PC-9 (cell line): ENCODE data around the gene OR13J1. TPM values are rescaled to one million over a fixed set of nuclear protein-coding genes. Genes with fewer than 3 reads are reported as not detected.

Experiments used
- BruUV-seq: library from RNA; stranded (reverse); fragments of 400-500 nt; replicated peaks from 2 replicates; lab custom pipeline; 2021; lab: Mats Ljungman, UMichigan
- CTCF ChIA-PET: fragments of 300-600 bp; sonication (Branson Sonifier 250); formaldehyde crosslinking; loops from one replicate; lab custom pipeline; 2022; ENCODE audit warnings: antibody characterized with exemption; lab: Charles Lee
- POLR2A ChIA-PET: fragments of 300-600 bp; sonication (Branson Sonifier 250); formaldehyde crosslinking; loops from one replicate; lab custom pipeline; 2022; ENCODE audit warnings: antibody characterized with exemption; ENCODE audit not compliant: unreplicated experiment; lab: Charles Lee
- DNase-seq, 2 experiments: peaks; one replicate each; pipeline versions ENCODE4 v3.0.0 to v3.0.0-alpha.2; 2015 to 2022; ENCODE audit warnings: mixed read lengths in 1 of 2
- H2AFZ ChIP-seq: fragments of 200-600 bp; sonication (generic); 2 replicates; pipeline ENCODE4 v1.8.1; 2017; ENCODE audit warnings: antibody characterized with exemption
- H3F3A ChIP-seq: fragments of 200-600 bp; sonication (generic); 2 replicates; pipeline ENCODE4 v1.8.1; 2017; ENCODE audit warnings: antibody characterized with exemption, mild to moderate bottlenecking, low read depth; ENCODE audit not compliant: insufficient read depth
- H3K27ac ChIP-seq: fragments of 200-600 bp; sonication (generic); 2 replicates; pipeline ENCODE4 v1.6.1; 2016; ENCODE audit warnings: mixed run types
- H3K27me3 ChIP-seq: fragments of 200-600 bp; sonication (generic); 2 replicates; pipeline ENCODE4 v1.6.1; 2016; ENCODE audit warnings: low read depth, mixed run types; ENCODE audit not compliant: insufficient read depth
- H3K36me3 ChIP-seq: fragments of 200-600 bp; sonication (generic); 2 replicates; pipeline ENCODE4 v1.6.1; 2016; ENCODE audit warnings: low read depth, mixed run types
- H3K4me1 ChIP-seq: fragments of 200-600 bp; sonication (generic); replicated peaks from 2 replicates; pipeline ENCODE4 v1.6.1; 2016; ENCODE audit warnings: mixed run types; ENCODE audit not compliant: insufficient read depth
- H3K4me2 ChIP-seq: fragments of 200-600 bp; sonication (generic); 2 replicates; pipeline ENCODE4 v1.6.1; 2017; ENCODE audit warnings: mixed run types
- H3K4me3 ChIP-seq: fragments of 200-600 bp; sonication (generic); 2 replicates; pipeline ENCODE4 v1.6.1; 2016; ENCODE audit warnings: mixed run types
- H3K79me2 ChIP-seq: fragments of 200-600 bp; sonication (generic); 2 replicates; pipeline ENCODE4 v1.6.1; 2017; ENCODE audit warnings: low read depth, mixed run types
- H3K9me2 ChIP-seq: fragments of 200-600 bp; sonication (generic); 2 replicates; pipeline ENCODE4 v1.8.1; 2017; ENCODE audit warnings: mild to moderate bottlenecking; ENCODE audit not compliant: insufficient read depth
- H3K9me3 ChIP-seq: fragments of 200-600 bp; sonication (generic); 2 replicates; pipeline ENCODE4 v1.8.1; 2016; ENCODE audit warnings: low read depth; ENCODE audit not compliant: insufficient read depth
- H4K20me1 ChIP-seq: fragments of 200-600 bp; sonication (generic); 2 replicates; pipeline ENCODE4 v1.8.1; 2017; ENCODE audit not compliant: insufficient read depth
- CTCF ChIP-seq: fragments of 200-600 bp; sonication (generic); conservative IDR thresholded peaks from 2 replicates; pipeline ENCODE4 v1.6.1; 2017; ENCODE audit warnings: mixed run types, antibody characterized with exemption, mild to moderate bottlenecking, moderate library complexity
- EZH2 ChIP-seq: fragments of 200-600 bp; sonication (generic); IDR thresholded peaks from 2 replicates; pipeline ENCODE4 v1.8.0; 2017; ENCODE audit warnings: antibody characterized with exemption, low read depth
- intact Hi-C: fragments of 100-400 bp; cut with micrococcal nuclease; formaldehyde crosslinking; loops from one replicate; pipeline ENCODE4 v1.10.0; 2022; ENCODE audit not compliant: unreplicated experiment
- total RNA-seq: library from RNA; stranded (reverse); gene quantifications from 2 replicates; pipeline ENCODE4 v1.2.3, GENCODE V29; 2021

The OR13J1 gene
- total RNA-seq, 1 experiment from 2014 or later = not detected

- Histone ChIP-seq H3K27me3 (no peaks in the 10 kb centered on the region), H2AFZ (no peak overlapping the region), H3F3A (no peaks in the 10 kb centered on the region), H3K9me3 (no peaks in the 10 kb centered on the region), H3K9me2 (no peaks in the 10 kb centered on the region), H3K27ac (no peak overlapping the region), H3K36me3 (no peaks in the 10 kb centered on the region), H4K20me1 (no peaks in the 10 kb centered on the region), H3K4me3 (no peak overlapping the region), H3K4me1 (0 out of 2 replicates have a peak, but pooled peaks cover under 1% of the 10 kb centered on the region), H3K4me2 (no peak overlapping the region), H3K79me2 (no peaks in the 10 kb centered on the region)
- TF ChIP-seq EZH2 = no peak
- TF ChIP-seq CTCF = no peak
- no peak for DNase-seq
- ChIA-PET POLR2A (no interaction called here), CTCF (no interaction called here)
- BruUV-seq = no TSS peak
- intact Hi-C loops = loop anchor here (5.0 kb wide), 1 partner anchor 180 kb away; no protein-coding TSS in a partner anchor
Observed at GRCh38 chr9:35827486-35827885, 42.7 kb downstream of the OR13J1 start.

- TF ChIP-seq EZH2 = no peak
- TF ChIP-seq CTCF = peak; percentile 74
- Histone ChIP-seq H3K27ac (no peak overlapping the region), H3F3A (no peaks in the 10 kb centered on the region), H3K27me3 (no peaks in the 10 kb centered on the region), H3K4me1 (no peaks in the 10 kb centered on the region), H3K9me2 (no peaks in the 10 kb centered on the region), H3K79me2 (no peaks in the 10 kb centered on the region), H2AFZ (no peak overlapping the region), H3K4me3 (no peak overlapping the region), H4K20me1 (no peaks in the 10 kb centered on the region), H3K36me3 (no peaks in the 10 kb centered on the region), H3K9me3 (no peaks in the 10 kb centered on the region), H3K4me2 (no peak overlapping the region)
- BruUV-seq = no TSS peak
- DNase-seq = no peak
- intact Hi-C loops = loop anchor here (1.0 to 5.0 kb wide), 2 partner anchors 56 to 179 kb away; no protein-coding TSS in a partner anchor
- POLR2A ChIA-PET = no interaction called here
- CTCF ChIA-PET = interaction anchor here (0.7 to 1.4 kb wide), 2 partner anchors 56 to 339 kb away, joined by 4 to 7 read pairs; no protein-coding TSS in a partner anchor
Observed at GRCh38 chr9:35826071-35826701, 44.0 kb downstream of the OR13J1 start.

- DNase-seq = no peak
- Histone ChIP-seq H3K27me3 (no peaks in the 10 kb centered on the region), H3F3A (no peaks in the 10 kb centered on the region), H3K27ac (no peak overlapping the region), H3K36me3 (no peaks in the 10 kb centered on the region), H3K4me1 (no peaks in the 10 kb centered on the region), H3K9me3 (no peaks in the 10 kb centered on the region), H3K4me2 (no peak overlapping the region), H4K20me1 (no peaks in the 10 kb centered on the region), H3K9me2 (no peaks in the 10 kb centered on the region), H3K79me2 (no peaks in the 10 kb centered on the region), H3K4me3 (no peak overlapping the region), H2AFZ (no peak overlapping the region)
- no TSS peak for BruUV-seq
- TF ChIP-seq CTCF = no peak
- no peak for TF ChIP-seq EZH2
- POLR2A ChIA-PET = no interaction called here
- CTCF ChIA-PET = no interaction called here
- intact Hi-C loops = no loop called here
Observed at GRCh38 chr9:35822926-35823325, 47.3 kb downstream of the OR13J1 start.
